Rectal smooth muscle tissue (tissue), 1 donor: ENCODE measurements around the gene PCYT1A.
"Not testable (repeated sequence)": the region's sequence is repeated elsewhere in the genome, so short reads cannot be mapped to it uniquely, and the experiment has no call there.

Experiments used
- H3K27ac ChIP-seq: one replicate; pipeline ENCODE4 v1.7.0; 2013; ENCODE audit warnings: low read depth, low read length, inconsistent platforms
- H3K27me3 ChIP-seq: one replicate; pipeline ENCODE4 v1.7.0; 2013; ENCODE audit warnings: low read length; ENCODE audit not compliant: control insufficient read depth, insufficient read depth
- H3K36me3 ChIP-seq: one replicate; pipeline ENCODE4 v1.7.0; 2013; ENCODE audit warnings: low read length; ENCODE audit not compliant: control insufficient read depth, insufficient read depth
- H3K4me1 ChIP-seq: one replicate; pipeline ENCODE4 v1.7.0; 2013; ENCODE audit warnings: low read length; ENCODE audit not compliant: control insufficient read depth, insufficient read depth
- H3K4me3 ChIP-seq: one replicate; pipeline ENCODE4 v1.7.0; 2013; ENCODE audit warnings: low read length
- H3K9ac ChIP-seq: one replicate; pipeline ENCODE4 v1.7.0; 2013; ENCODE audit warnings: low read length

Gene PCYT1A

DNA sequence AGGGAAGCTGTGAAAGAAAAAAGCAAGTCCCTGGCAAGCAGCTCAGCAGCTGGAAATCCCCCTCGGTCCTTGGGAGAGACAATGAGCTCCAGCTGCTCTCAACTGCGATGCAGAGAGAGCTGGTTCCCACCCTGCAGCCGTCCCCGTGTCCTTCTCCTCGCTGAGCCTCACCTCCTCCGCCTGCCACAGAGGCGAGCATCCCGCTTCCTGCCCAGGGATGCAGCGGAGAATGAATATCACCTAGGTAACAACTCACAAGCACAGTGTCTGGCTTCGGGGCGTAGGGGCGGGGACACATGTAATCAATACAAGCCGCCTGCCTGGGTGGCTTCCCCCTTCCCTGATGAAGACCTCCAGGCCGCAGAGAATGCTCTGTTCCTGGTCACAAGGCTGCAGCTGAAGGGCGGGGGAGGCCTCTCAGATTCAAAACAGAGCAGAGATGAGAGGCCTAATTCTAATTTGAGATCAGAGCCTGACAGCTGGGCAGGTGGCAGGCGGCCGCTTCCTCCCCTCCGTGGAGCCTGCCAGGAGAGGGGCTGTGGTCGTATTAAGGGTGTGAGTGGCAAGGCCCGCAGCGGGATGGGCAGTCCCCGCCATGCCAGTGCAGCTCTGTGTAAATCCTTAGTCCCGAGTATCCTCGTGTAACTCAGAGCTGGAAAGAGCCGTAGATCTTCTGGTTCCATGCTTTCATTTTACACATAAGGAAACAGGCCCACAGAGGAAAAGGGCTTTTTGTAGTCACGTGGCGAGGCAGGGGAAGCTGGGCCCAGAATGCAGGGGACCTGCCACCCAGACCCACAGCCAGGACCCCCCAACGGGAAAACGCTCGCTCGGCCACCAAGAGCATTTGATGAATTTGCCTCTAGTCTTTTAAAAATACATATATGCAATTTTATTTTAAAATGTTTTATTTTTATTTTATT, 100.6 kb downstream of the PCYT1A start:
- Histone ChIP-seq H3K36me3 (no peaks in the 10 kb centered on the region), H3K4me1 (no peaks in the 10 kb centered on the region), H3K27me3 (no peaks in the 10 kb centered on the region), H3K9ac (no peak overlapping the region), H3K4me3 (no peak overlapping the region), H3K27ac (no peak overlapping the region)

DNA sequence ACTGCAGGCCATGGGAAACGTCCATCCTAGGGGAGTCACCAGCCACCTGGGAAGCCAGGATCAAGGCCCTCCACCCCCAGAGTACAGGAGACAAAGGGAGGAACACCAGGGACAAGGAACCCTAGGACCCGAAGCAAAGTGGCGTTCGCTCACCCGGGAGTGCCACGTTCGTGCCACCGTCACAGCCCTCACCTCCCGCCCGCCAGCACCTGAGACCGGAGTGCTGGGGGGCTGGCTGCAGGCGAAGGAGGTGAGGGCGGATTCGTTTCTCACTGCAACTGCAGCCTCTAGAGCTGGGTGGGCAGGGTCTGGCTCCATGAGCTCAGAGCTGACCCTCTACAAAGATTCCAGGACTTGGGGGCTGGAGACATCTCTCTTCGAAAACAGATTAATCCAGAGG, 102.6 kb downstream of the PCYT1A start:
- no peak overlapping the region for H3K9ac ChIP-seq
- no peaks in the 10 kb centered on the region for H3K36me3 ChIP-seq
- no peaks in the 10 kb centered on the region for H3K27me3 ChIP-seq
- H3K4me1 ChIP-seq: no peaks in the 10 kb centered on the region
- H3K27ac ChIP-seq: no peak overlapping the region
- H3K4me3 ChIP-seq: no peak overlapping the region

DNA sequence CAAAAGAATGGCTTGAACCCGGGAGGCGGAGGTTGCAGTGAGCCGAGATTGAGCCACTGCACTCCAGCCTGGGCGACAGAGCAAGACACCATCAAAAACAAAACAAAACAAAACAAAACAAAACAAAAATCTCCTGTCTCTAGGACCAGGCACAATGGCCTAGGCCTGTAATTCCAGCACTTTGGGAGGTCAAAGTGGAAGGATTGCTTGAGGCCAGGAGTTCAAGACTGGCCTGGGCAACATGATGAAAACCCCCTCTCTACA, 103.4 kb downstream of the PCYT1A start:
- not testable (repeated sequence) for H3K4me3 ChIP-seq, H3K4me1 ChIP-seq, H3K36me3 ChIP-seq, H3K27ac ChIP-seq, H3K9ac ChIP-seq, H3K27me3 ChIP-seq

DNA sequence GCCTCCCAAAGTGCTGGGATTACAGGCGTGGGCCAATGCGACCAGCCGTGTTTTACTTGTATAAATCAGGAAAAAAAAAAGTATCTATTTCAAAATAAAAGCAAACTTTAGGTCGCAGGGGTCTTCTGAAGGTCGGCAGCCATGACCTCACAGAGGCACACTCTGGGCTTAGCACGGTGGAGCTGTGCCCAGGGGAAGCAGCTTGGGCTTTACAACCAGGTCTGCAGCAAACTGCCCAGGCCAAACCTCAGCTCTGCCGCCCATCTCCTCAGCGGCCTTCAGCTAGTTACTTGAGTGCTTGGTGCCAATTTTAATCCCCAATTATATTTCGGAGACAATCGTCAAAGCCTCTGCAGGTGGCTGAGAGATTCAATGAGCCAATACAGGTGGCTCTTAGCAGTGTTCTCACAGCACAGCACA, 106.4 kb downstream of the PCYT1A start:
- Histone ChIP-seq H3K27ac (no peak overlapping the region), H3K36me3 (no peaks in the 10 kb centered on the region), H3K9ac (no peak overlapping the region), H3K4me1 (no peaks in the 10 kb centered on the region), H3K27me3 (no peaks in the 10 kb centered on the region), H3K4me3 (no peak overlapping the region)

DNA sequence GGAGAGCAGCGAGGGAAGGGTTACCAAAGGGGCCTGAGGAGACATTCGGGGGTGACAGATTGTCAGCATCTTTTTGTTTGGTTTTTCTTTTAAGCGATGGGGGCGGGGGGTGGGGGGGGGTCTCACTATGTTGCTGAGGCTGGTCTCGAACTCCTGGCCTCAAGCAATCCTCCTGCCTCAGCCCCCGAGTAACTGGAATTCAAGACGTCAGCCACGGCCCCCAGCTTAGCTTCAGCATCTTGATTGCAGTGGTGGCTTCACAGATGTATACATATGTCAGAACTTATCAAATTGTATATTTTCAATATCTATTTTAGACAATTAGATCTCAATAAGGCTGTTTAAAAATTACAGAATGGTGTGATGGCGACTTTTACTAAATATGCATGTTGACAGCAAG, 107.2 kb downstream of the PCYT1A start:
- no peak overlapping the region for H3K27ac ChIP-seq
- no peak overlapping the region for H3K9ac ChIP-seq
- no peak overlapping the region for H3K4me3 ChIP-seq
- H3K36me3 ChIP-seq: no peaks in the 10 kb centered on the region
- H3K27me3 ChIP-seq: no peaks in the 10 kb centered on the region
- H3K4me1 ChIP-seq: no peaks in the 10 kb centered on the region
